ENCODE measurements around the gene UBE2D3.

The UBE2D3 gene

GRCh38 chr4:102787944-102788343, 39.4 kb downstream of the UBE2D3 start:
- DNase-seq: no peak

- no peak for DNase-seq
Observed at GRCh38 chr4:102787096-102787881, 40.1 kb downstream of the UBE2D3 start.

- no peak for DNase-seq
Observed at GRCh38 chr4:102786279-102786678, 41.1 kb downstream of the UBE2D3 start.

DNA sequence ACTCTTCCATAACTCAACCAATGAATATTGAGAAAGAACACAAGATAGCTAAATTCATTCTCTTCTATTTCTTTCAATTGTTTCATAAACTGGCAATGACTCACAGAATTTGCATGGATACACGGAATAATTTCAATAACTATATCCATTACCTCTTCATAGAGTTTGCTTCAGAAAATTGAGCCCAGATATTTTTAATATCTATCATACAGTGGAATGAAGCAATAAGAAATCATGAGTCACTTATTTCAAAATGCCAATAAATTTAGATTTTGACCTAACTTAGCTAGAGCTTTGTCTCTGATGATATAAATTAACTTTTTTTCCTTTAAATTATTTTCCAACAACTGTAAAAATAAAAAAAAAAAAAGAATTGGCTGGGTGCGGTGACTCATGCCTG, 44.3 kb downstream of the UBE2D3 start:
- no peak for DNase-seq

DNA sequence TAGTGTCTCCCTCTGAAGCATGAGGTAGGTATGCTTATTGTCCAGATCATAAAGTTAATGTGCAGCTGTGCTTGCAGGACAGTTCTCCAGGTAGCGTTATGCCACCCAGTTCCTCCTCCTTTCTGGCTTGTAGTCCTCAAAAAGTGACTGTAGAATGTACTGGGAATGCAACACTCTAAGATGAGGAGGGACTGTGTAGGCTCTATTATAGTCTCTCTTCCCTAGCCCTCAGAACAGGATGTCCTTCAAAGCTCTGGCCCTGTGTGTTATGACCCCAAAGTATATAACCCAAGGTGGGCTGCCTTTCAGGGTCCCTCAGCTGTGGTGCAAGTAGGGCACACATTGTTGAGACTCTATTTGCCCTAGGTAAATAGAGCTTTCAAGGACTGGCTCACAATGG, 45.8 kb downstream of the UBE2D3 start:
- no peak for DNase-seq

GRCh38 chr4:102780476-102781144, 46.7 kb downstream of the UBE2D3 start:
- DNase-seq: no peak

- DNase-seq: no peak
Observed at GRCh38 chr4:102779204-102779603, 48.1 kb downstream of the UBE2D3 start.

DNA sequence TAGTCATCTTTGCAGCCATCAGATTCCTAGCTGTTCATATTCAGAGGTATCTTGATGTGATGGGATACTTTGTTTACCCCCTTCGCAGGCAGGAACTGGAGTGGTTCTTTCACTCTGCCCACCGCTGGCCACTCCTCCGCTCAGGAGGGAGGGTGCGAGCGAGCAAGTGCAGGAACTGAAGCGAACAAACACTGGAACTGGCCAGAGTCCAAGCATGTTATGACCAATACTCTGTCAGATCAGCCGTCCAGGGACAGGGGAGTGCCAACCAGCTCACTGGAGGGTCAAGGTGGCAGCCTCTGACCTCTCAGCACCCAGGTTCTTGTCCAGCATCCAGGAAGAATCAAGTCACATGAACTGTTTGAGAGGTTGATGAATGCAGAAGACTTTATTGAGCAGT, 48.6 kb downstream of the UBE2D3 start:
- DNase-seq: no peak

- DNase-seq: no peak
Observed at GRCh38 chr4:102775805-102776204, 51.5 kb downstream of the UBE2D3 start.

GRCh38 chr4:102774254-102774653, 53.1 kb downstream of the UBE2D3 start:
- DNase-seq: no peak

GRCh38 chr4:102772738-102773340, 54.5 kb downstream of the UBE2D3 start:
- DNase-seq: no peak

GRCh38 chr4:102764901-102765300, 62.5 kb downstream of the UBE2D3 start:
- DNase-seq: no peak

GRCh38 chr4:102761906-102762305, 65.4 kb downstream of the UBE2D3 start:
- no peak for DNase-seq

- DNase-seq: no peak
Observed at GRCh38 chr4:102761296-102761701, 66.1 kb downstream of the UBE2D3 start.

DNA sequence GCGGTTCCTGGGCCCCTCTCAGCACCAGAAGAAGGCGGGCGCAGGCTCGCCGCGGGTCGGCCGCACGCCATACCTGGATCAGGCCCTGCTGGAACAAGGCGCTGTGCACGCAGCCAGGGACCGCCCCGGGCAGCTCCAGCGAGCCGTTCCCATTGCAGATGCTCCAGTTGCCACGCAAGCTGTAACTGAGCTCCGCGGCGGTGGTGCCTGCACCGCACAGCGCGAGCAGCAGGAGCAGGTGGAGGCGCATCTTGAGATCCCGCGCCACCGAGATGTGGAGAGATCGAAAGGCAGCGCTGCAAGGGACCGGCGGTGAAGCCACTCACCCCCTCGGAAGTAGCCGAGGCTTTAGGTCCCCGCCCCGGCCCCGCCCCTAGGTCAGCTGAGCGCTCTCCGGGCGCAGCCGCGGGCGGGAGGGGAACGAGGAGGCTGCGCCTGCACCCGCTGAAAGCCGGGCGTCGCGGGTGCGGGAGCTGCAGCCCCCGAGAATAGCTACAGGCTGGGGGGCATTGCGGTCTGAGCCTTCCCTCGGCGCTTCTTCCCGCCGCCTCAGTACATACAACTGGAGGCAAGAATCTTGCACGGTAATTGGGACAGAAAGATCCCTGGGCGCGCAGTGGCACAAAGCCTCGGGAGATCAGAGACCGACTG, 66.6 kb downstream of the UBE2D3 start, which contains the start of gene MANBA:
MANBA (minus strand) TSS at position 324 of the 651 bp plus-strand sequence; CDS start at position 250, 74 bp downstream.
- peak; percentile 63 to 79 (median 70) for DNase-seq

DNA sequence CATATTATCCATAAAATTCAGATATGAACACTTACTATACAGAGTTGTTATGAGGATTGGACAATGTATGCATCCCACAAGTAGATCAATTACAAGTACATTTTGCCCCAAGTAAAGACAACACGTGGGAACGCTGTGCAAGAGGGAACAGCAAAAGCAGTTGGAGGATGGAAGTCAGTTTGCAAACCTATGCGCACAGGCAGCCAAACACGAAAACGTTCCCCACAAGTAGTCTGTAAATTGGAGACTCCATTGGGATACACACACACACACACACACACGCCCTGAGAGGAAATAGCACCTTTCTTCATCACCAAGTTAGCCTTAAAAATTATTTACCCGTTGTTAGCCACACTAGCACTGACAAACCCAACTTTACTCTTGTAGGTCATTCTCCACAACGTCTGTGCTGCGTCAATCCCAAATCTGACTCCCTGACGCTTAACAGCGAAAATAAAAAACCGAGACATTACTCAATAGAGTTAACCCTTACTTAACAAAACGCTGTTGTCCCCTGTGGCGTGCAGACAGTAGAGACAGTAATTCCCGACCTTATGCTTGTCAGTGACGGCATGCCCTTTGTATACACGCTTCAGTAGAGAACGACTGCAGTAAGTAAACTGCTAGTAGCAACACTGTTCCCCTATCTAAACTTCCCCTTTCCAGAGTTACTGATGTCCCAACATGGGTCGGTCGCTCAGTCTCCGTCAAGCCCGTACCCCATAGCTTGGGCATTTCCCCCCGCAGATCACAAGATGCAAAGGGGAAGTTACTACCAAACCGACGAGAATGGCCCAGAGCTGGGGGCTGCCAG, 67.3 kb downstream of the UBE2D3 start:
- no peak for DNase-seq

DNA sequence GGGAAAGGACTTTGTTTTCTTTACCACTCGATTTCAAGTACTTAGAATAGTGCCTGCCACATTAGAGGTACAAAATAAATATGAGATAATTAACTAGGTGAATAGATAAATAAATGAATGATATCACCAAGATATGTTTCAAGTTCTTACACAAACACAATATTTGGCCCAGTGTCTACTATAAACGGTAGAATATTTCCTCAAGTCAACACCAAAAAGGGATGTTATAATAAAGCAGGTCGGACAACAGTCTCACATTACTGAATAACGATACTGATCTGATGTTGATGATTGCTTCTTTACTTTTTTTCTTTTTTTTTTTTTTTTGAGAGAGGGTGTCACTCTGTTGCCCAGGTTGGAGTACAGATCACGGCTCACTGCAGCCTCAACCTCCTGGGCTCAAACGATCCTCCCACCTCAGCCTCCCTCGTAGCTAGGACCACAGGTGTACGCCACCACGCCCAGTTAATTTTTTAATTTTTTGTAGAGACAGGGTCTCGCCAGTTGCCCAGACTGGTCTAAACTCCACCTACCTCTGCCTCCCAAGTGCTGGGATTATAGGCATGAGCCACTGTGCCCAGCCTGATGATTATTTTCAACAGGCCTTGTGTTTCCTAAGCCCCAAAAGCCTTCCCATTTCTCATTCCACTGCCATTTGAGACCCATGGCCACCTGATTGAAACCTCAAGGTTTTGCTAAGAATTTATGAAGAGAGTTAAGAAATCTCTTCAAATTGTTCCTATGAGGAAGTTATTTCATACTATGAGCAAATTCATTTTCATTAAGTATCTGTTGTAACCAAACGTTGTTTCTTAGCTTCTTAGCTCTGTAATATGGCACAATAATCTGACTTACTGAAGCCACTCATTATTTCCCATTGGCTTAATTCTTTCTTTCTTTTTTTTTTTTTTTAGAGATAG, 68.8 kb downstream of the UBE2D3 start:
- no peak for DNase-seq

DNA sequence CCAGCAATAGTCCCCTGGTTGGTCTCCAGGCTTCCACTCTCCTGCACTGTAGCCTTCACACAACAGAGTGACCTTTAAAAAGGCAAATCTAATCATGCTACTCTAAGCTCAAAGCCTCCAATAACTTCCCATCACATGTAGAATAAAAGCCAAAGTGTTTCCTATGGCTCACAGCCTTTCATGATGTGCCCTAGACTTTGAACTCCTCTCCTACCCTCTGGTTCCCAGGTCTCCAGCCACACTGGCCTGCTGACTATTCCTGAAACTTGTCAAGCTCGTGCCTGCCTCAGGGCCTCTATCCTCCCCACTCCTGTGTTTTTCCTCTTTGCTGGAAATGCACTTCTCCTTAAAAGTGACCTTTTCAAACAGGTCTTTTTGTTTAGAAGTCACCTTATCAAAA, 69.7 kb downstream of the UBE2D3 start:
- DNase-seq: no peak

- no peak for DNase-seq
Observed at GRCh38 chr4:102754044-102754443, 73.3 kb downstream of the UBE2D3 start.

GRCh38 chr4:102751941-102752340, 75.4 kb downstream of the UBE2D3 start:
- DNase-seq: no peak
